Activated CD4-positive, alpha-beta T cell treated with anti-CD3 and anti-CD28 coated beads, Interleukin-2, amount 50 U/mL, for 16 hours (primary cell): ENCODE data around the gene IQCN.
A peak's percentile ranks its signal among the peaks of the same experiment; 100 is the strongest.

Experiments used
- DNase-seq: peaks from one replicate; pipeline ENCODE4 v3.0.0-alpha.2; 2020

IQCN gene

GRCh38 chr19:18264137-18264854, 10.0 kb downstream of the IQCN start:
- no peak for DNase-seq

- DNase-seq, result no peak
Observed at GRCh38 chr19:18263324-18264136, 10.7 kb downstream of the IQCN start.

- no peak for DNase-seq
Observed at GRCh38 chr19:18262917-18263316, 11.3 kb downstream of the IQCN start.

GRCh38 chr19:18262144-18262543, 12.1 kb downstream of the IQCN start:
- DNase-seq, result no peak

- no peak for DNase-seq
Observed at GRCh38 chr19:18261474-18261873, 12.8 kb downstream of the IQCN start.

GRCh38 chr19:18259893-18260292, 14.4 kb downstream of the IQCN start:
- DNase-seq, result no peak

GRCh38 chr19:18257503-18258470, 16.5 kb downstream of the IQCN start:
- no peak for DNase-seq

GRCh38 chr19:18254546-18255503, 19.4 kb downstream of the IQCN start:
- DNase-seq, result no peak

- no peak for DNase-seq
Observed at GRCh38 chr19:18253716-18254115, 20.5 kb downstream of the IQCN start.

GRCh38 chr19:18253130-18253529, 21.1 kb downstream of the IQCN start:
- no peak for DNase-seq

GRCh38 chr19:18252370-18252717, 21.9 kb downstream of the IQCN start:
- DNase-seq, result no peak

GRCh38 chr19:18251587-18252369, 22.5 kb downstream of the IQCN start:
- DNase-seq, result peak; percentile 81

- DNase-seq, result no peak
Observed at GRCh38 chr19:18249834-18250233, 24.4 kb downstream of the IQCN start.

- no peak for DNase-seq
Observed at GRCh38 chr19:18245297-18245696, 29.0 kb downstream of the IQCN start.

GRCh38 chr19:18239303-18239702, 34.9 kb downstream of the IQCN start:
- DNase-seq, result no peak

- DNase-seq, result no peak
Observed at GRCh38 chr19:18234194-18234593, 40.1 kb downstream of the IQCN start.

GRCh38 chr19:18233224-18233825, 40.9 kb downstream of the IQCN start:
- no peak for DNase-seq

- no peak for DNase-seq
Observed at GRCh38 chr19:18232540-18233223, 41.6 kb downstream of the IQCN start.

GRCh38 chr19:18231775-18232174, 42.5 kb downstream of the IQCN start:
- no peak for DNase-seq
